Mesodermal cell (in vitro differentiated cells): Measurements from ENCODE around the gene SUGP1.
A peak's percentile ranks its signal among the peaks of the same experiment; 100 is the strongest.

Experiments used
- H3K27ac ChIP-seq: 2 replicates; pipeline ENCODE4 v1.7.0; 2013; ENCODE audit warnings: mild to moderate bottlenecking, low read depth, low read length, moderate library complexity; ENCODE audit not compliant: severe bottlenecking
- H3K36me3 ChIP-seq: 2 replicates; pipeline ENCODE4 v1.7.1; 2013; ENCODE audit warnings: mild to moderate bottlenecking, low read length, moderate library complexity; ENCODE audit not compliant: control insufficient read depth, insufficient read depth
- H3K4me1 ChIP-seq: one replicate; pipeline ENCODE4 v1.7.1; 2013; ENCODE audit warnings: mild to moderate bottlenecking, low read length; ENCODE audit not compliant: insufficient read depth, control insufficient read depth, poor library complexity, severe bottlenecking
- H3K4me3 ChIP-seq: 2 replicates; pipeline ENCODE4 v1.7.0; 2013; ENCODE audit warnings: low read length, control low read depth, mild to moderate bottlenecking; ENCODE audit not compliant: insufficient read depth, poor library complexity, severe bottlenecking; ENCODE audit errors: extremely low read depth
- H3K9me3 ChIP-seq: 2 replicates; pipeline ENCODE4 v1.7.1; 2013; ENCODE audit warnings: mild to moderate bottlenecking, low read length, moderate library complexity; ENCODE audit not compliant: control insufficient read depth
- WGBS, 2 experiments: methylation state at CpG; one replicate each; pipeline ENCODE4 v1.1.5; 2013; ENCODE audit warnings: missing lambda C conversion rate in 2 of 2; ENCODE audit not compliant: insufficient coverage in 2 of 2; 5-methylcytosine and 5-hydroxymethylcytosine counted together

SUGP1 gene

GRCh38 chr19:19297759-19298158 lies 22.6 kb downstream of the SUGP1 start:
- H3K27ac ChIP-seq = no peak overlapping the region
- no peaks in the 10 kb centered on the region for H3K9me3 ChIP-seq
- H3K4me1 ChIP-seq = no peaks in the 10 kb centered on the region
- H3K4me3 ChIP-seq = no peak overlapping the region
- WGBS, 2 experiments = 92 to 98% methylated on average over 9 of the region's 9 CpGs
- H3K36me3 ChIP-seq = peaks cover 82% of the 10 kb centered on the region

GRCh38 chr19:19296953-19297689 lies 23.2 kb downstream of the SUGP1 start:
- Histone ChIP-seq H3K36me3 (peaks cover 84% of the 10 kb centered on the region), H3K4me3 (no peak overlapping the region), H3K9me3 (no peaks in the 10 kb centered on the region), H3K4me1 (no peaks in the 10 kb centered on the region), H3K27ac (no peak overlapping the region)
- WGBS, 2 experiments = 96 to 99% methylated on average over 13 to 18 of the region's 19 CpGs

- peaks cover 72% of the 10 kb centered on the region for H3K36me3 ChIP-seq
- H3K4me1 ChIP-seq = no peaks in the 10 kb centered on the region
- no peak overlapping the region for H3K27ac ChIP-seq
- no peaks in the 10 kb centered on the region for H3K9me3 ChIP-seq
- WGBS, 2 experiments = 86 to 96% methylated on average over 2 of the region's 4 CpGs
- H3K4me3 ChIP-seq = no peak overlapping the region
These were observed 25.4 kb downstream of the SUGP1 start for GRCh38 chr19:19294914-19295313.

- WGBS, 2 experiments = 92 to 100% methylated on average over 1 to 2 of the region's 5 CpGs
- no peak overlapping the region for H3K27ac ChIP-seq
- no peaks in the 10 kb centered on the region for H3K9me3 ChIP-seq
- no peaks in the 10 kb centered on the region for H3K4me1 ChIP-seq
- no peak overlapping the region for H3K4me3 ChIP-seq
- H3K36me3 ChIP-seq = peaks cover 75% of the 10 kb centered on the region
These were observed 27.7 kb downstream of the SUGP1 start for GRCh38 chr19:19292607-19293006.

GRCh38 chr19:19285686-19286085 lies 34.6 kb downstream of the SUGP1 start:
- Histone ChIP-seq H3K36me3 (peaks cover 79% of the 10 kb centered on the region), H3K4me3 (no peak overlapping the region), H3K27ac (no peak overlapping the region), H3K4me1 (no peaks in the 10 kb centered on the region), H3K9me3 (no peaks in the 10 kb centered on the region)
- 88 to 93% methylated on average over 9 to 10 of the region's 10 CpGs for WGBS, 2 experiments

- 95 to 99% methylated on average over 16 of the region's 16 CpGs for WGBS, 2 experiments
- no peaks in the 10 kb centered on the region for H3K9me3 ChIP-seq
- H3K27ac ChIP-seq = no peak overlapping the region
- H3K4me1 ChIP-seq = peaks cover 12% of the 10 kb centered on the region
- H3K36me3 ChIP-seq = peaks cover 89% of the 10 kb centered on the region
- H3K4me3 ChIP-seq = no peak overlapping the region
These were observed 39.7 kb downstream of the SUGP1 start for GRCh38 chr19:19280561-19280960.

- peaks cover 84% of the 10 kb centered on the region for H3K36me3 ChIP-seq
- H3K4me3 ChIP-seq = no peak overlapping the region
- WGBS, 2 experiments = 91 to 94% methylated on average over 16 of the region's 16 CpGs
- no peaks in the 10 kb centered on the region for H3K9me3 ChIP-seq
- no peak overlapping the region for H3K27ac ChIP-seq
- peaks cover 12% of the 10 kb centered on the region for H3K4me1 ChIP-seq
These were observed 40.5 kb downstream of the SUGP1 start for GRCh38 chr19:19279853-19280252.

- Histone ChIP-seq H3K9me3 (no peaks in the 10 kb centered on the region), H3K36me3 (peaks cover 80% of the 10 kb centered on the region), H3K4me3 (no peak overlapping the region), H3K4me1 (peaks cover 12% of the 10 kb centered on the region), H3K27ac (no peak overlapping the region)
- 96 to 97% methylated on average over 16 to 19 of the region's 19 CpGs for WGBS, 2 experiments
These were observed 41.2 kb downstream of the SUGP1 start for GRCh38 chr19:19279062-19279612.

GRCh38 chr19:19278315-19278714 lies 42.0 kb downstream of the SUGP1 start:
- peaks cover 73% of the 10 kb centered on the region for H3K36me3 ChIP-seq
- no peak overlapping the region for H3K4me3 ChIP-seq
- peaks cover 12% of the 10 kb centered on the region for H3K4me1 ChIP-seq
- H3K9me3 ChIP-seq = no peaks in the 10 kb centered on the region
- H3K27ac ChIP-seq = no peak overlapping the region
- WGBS, 2 experiments = 96 to 97% methylated on average over 7 of the region's 7 CpGs

- Histone ChIP-seq H3K27ac (peak overlapping the region; percentile 91), H3K36me3 (peaks cover 63% of the 10 kb centered on the region), H3K9me3 (no peaks in the 10 kb centered on the region), H3K4me3 (no peak overlapping the region), H3K4me1 (peaks cover 16% of the 10 kb centered on the region)
- whole genome bisulfite sequencing, 2 experiments = 96 to 98% methylated on average over 15 to 16 of the region's 20 CpGs
These were observed 43.5 kb downstream of the SUGP1 start for GRCh38 chr19:19276851-19277250.

- Histone ChIP-seq H3K4me1 (peaks cover 16% of the 10 kb centered on the region), H3K36me3 (peaks cover 59% of the 10 kb centered on the region), H3K27ac (peak overlapping the region; percentile 91), H3K4me3 (no peak overlapping the region), H3K9me3 (no peaks in the 10 kb centered on the region)
- 82 to 89% methylated on average over 7 to 12 of the region's 12 CpGs for WGBS, 2 experiments
These were observed 43.9 kb downstream of the SUGP1 start for GRCh38 chr19:19276386-19276785.
